NCI-H748 (cell line): ENCODE measurements around the gene PPFIBP1.
"Not testable (repeated sequence)": the region's sequence is repeated elsewhere in the genome, so short reads cannot be mapped to it uniquely, and the experiment has no call there.

ENCODE experiments used
- DNase-seq: peaks from one replicate; lab custom pipeline; 2025; ENCODE audit not compliant: unreplicated experiment; lab: John Stamatoyannopoulos, UW

Gene PPFIBP1

GRCh38 chr12:27564612-27565213 lies 40.7 kb downstream of the PPFIBP1 start:
- no peak for DNase-seq

GRCh38 chr12:27566159-27566558 lies 42.2 kb downstream of the PPFIBP1 start:
- DNase-seq = no peak

- DNase-seq = no peak
These were observed 42.6 kb downstream of the PPFIBP1 start for GRCh38 chr12:27566626-27567025.

GRCh38 chr12:27571463-27571862 lies 47.5 kb downstream of the PPFIBP1 start:
- DNase-seq = no peak

GRCh38 chr12:27572486-27573255 lies 48.7 kb downstream of the PPFIBP1 start:
- DNase-seq = no peak

GRCh38 chr12:27573972-27574371 lies 50.0 kb downstream of the PPFIBP1 start:
- DNase-seq = no peak

- DNase-seq = no peak
These were observed 51.2 kb downstream of the PPFIBP1 start for GRCh38 chr12:27575090-27575761.

GRCh38 chr12:27575762-27576118 lies 51.7 kb downstream of the PPFIBP1 start:
- no peak for DNase-seq

GRCh38 chr12:27576667-27577347 lies 52.8 kb downstream of the PPFIBP1 start:
- DNase-seq = no peak

- DNase-seq = no peak
These were observed 53.7 kb downstream of the PPFIBP1 start for GRCh38 chr12:27577688-27578087.

- no peak for DNase-seq
These were observed 54.8 kb downstream of the PPFIBP1 start for GRCh38 chr12:27578689-27579372.

- no peak for DNase-seq
These were observed 56.7 kb downstream of the PPFIBP1 start for GRCh38 chr12:27580561-27581330.

- DNase-seq = not testable (repeated sequence)
These were observed 57.3 kb downstream of the PPFIBP1 start for GRCh38 chr12:27581331-27581671.

- DNase-seq = not testable (repeated sequence)
These were observed 57.8 kb downstream of the PPFIBP1 start for GRCh38 chr12:27581833-27582232.

- DNase-seq = not testable (repeated sequence)
These were observed 58.4 kb downstream of the PPFIBP1 start for GRCh38 chr12:27582445-27582844.

- DNase-seq = no peak
These were observed 59.2 kb downstream of the PPFIBP1 start for GRCh38 chr12:27583057-27583797.

GRCh38 chr12:27583981-27584380 lies 60.0 kb downstream of the PPFIBP1 start:
- no peak for DNase-seq

- no peak for DNase-seq
These were observed 61.8 kb downstream of the PPFIBP1 start for GRCh38 chr12:27585739-27586265.

- not testable (repeated sequence) for DNase-seq
These were observed 64.2 kb downstream of the PPFIBP1 start for GRCh38 chr12:27588075-27588730.
